HepG2 (cell line): ENCODE data around the gene WDR82. TPM values are rescaled to one million over a fixed set of nuclear protein-coding genes. Genes with fewer than 3 reads are reported as not detected.

Experiments
- DMTF1 ChIP-seq: sonication (generic); formaldehyde crosslinking; IDR thresholded peaks from 2 replicates; pipeline ENCODE4 v1.4.0; 2020; ENCODE audit warnings: mild to moderate bottlenecking, missing genetic modification reagents
- HNF4A ChIP-seq: sonication (generic); formaldehyde crosslinking; IDR thresholded peaks from 2 replicates; pipeline ENCODE4 v1.4.0; 2020; ENCODE audit warnings: missing genetic modification reagents
- KDM5A ChIP-seq: fragments of 200-600 bp; sonication (generic); IDR thresholded peaks from 2 replicates; pipeline ENCODE4 v1.7.0; 2018; ENCODE audit warnings: antibody characterized with exemption, mild to moderate bottlenecking, low read length, borderline replicate concordance
- LCORL ChIP-seq, 2 experiments: fragments of 450-650 bp in 1 of 2; sonication (generic) in 1 of 2; formaldehyde crosslinking in 1 of 2; IDR thresholded peaks; 2 replicates each; pipeline versions ENCODE4 v1.5.0 to v1.6.1; 2017 to 2020; ENCODE audit warnings: antibody characterized with exemption in 1 of 2, missing genetic modification reagents in 1 of 2
- RAD21 ChIP-seq: fragments of 450-650 bp; formaldehyde crosslinking; IDR thresholded peaks from 2 replicates; pipeline ENCODE4 v1.5.0; 2020; ENCODE audit warnings: mild to moderate bottlenecking
- RARG ChIP-seq: sonication (generic); formaldehyde crosslinking; IDR thresholded peaks from 2 replicates; pipeline ENCODE4 v1.4.0; 2020; ENCODE audit warnings: low read depth, mild to moderate bottlenecking, missing genetic modification reagents
- RXRA ChIP-seq: sonication (generic); formaldehyde crosslinking; IDR thresholded peaks from 2 replicates; pipeline ENCODE4 v1.5.1; 2020; ENCODE audit warnings: missing genetic modification reagents
- SP2 ChIP-seq: sonication (generic); formaldehyde crosslinking; IDR thresholded peaks from 2 replicates; pipeline ENCODE4 v1.5.1; 2020; ENCODE audit warnings: mild to moderate bottlenecking, missing genetic modification reagents
- ZFP41 ChIP-seq: sonication (generic); formaldehyde crosslinking; IDR thresholded peaks from 2 replicates; pipeline ENCODE4 v1.4.0; 2020; ENCODE audit warnings: mild to moderate bottlenecking, missing genetic modification reagents, borderline replicate concordance
- ZNF496 ChIP-seq: sonication (generic); formaldehyde crosslinking; IDR thresholded peaks from 2 replicates; pipeline ENCODE4 v1.8.1; 2023; ENCODE audit warnings: mild to moderate bottlenecking, moderate library complexity, missing genetic modification reagents; ENCODE audit not compliant: insufficient replicate concordance
- ZNF607 ChIP-seq: sonication (generic); formaldehyde crosslinking; IDR thresholded peaks from 2 replicates; pipeline ENCODE4 v1.5.1; 2020; ENCODE audit warnings: missing genetic modification reagents, mild to moderate bottlenecking, borderline replicate concordance
- polyA plus RNA-seq, 8 experiments: library from polyadenylated mRNA; depleted of rRNA in 3 of 8; stranded (reverse) in 7 of 8; unstranded in 1 of 8; fragments of >200 nt; fragmentation: Illumina TruSeq in 4 of 8; extraction: Trizol in 4 of 8; gene quantifications; 2 replicates each; pipeline versions ENCODE4 v1.2.1 to v1.2.3, GENCODE V29; 2011 to 2016; ENCODE audit warnings: low read depth in 4 of 8, missing spikeins in 1 of 8, mixed read lengths in 1 of 8; ENCODE audit not compliant: insufficient read depth in 1 of 8
- total RNA-seq, 5 experiments: library from RNA; depleted of rRNA; stranded (reverse); fragments of >200 nt; fragmentation: Illumina TruSeq; extraction: Trizol; gene quantifications; 2 replicates each; pipeline ENCODE4 v1.2.3, GENCODE V29; 2016; ENCODE audit warnings: low read depth in 1 of 5
- TF ChIP-seq, protein P1 (sequence below): sonication (generic); formaldehyde crosslinking; IDR thresholded peaks from 2 replicates; pipeline ENCODE4 v1.4.0; 2020; ENCODE audit warnings: missing genetic modification reagents
- TF ChIP-seq, protein P2 (sequence below): sonication (generic); formaldehyde crosslinking; IDR thresholded peaks from 2 replicates; pipeline ENCODE4 v1.9.0; 2021; ENCODE audit warnings: mild to moderate bottlenecking, missing genetic modification reagents

The WDR82 gene
- total and polyA plus RNA-seq, 2 of the 13 experiments (the other 11 are each of a cell fraction or from before 2014, with no cell fraction given): 39.1 to 59.5 TPM

- TF ChIP-seq DMTF1 (CRISPR knock-in tag) (no peak), RARG (CRISPR knock-in tag) (no peak), ZFP41 (CRISPR knock-in tag) (no peak), ZNF607 (CRISPR knock-in tag) (no peak), RAD21 (CRISPR knock-in tag) (no peak), RXRA (peak; percentile 41; the same call in 1 of the 2 replicates), HNF4A (CRISPR knock-in tag) (peak; percentile 63), SP2 (no peak), ZNF496 (CRISPR knock-in tag) (no peak), KDM5A (no peak), LCORL (IDR thresholded peaks at IDR 0.05) (no peak), LCORL (CRISPR knock-in tag; IDR thresholded peaks at IDR 0.05) (0 out of 2 replicates have a peak, but pooled peaks have one; percentile 26)
- TF ChIP-seq, protein P1, sequence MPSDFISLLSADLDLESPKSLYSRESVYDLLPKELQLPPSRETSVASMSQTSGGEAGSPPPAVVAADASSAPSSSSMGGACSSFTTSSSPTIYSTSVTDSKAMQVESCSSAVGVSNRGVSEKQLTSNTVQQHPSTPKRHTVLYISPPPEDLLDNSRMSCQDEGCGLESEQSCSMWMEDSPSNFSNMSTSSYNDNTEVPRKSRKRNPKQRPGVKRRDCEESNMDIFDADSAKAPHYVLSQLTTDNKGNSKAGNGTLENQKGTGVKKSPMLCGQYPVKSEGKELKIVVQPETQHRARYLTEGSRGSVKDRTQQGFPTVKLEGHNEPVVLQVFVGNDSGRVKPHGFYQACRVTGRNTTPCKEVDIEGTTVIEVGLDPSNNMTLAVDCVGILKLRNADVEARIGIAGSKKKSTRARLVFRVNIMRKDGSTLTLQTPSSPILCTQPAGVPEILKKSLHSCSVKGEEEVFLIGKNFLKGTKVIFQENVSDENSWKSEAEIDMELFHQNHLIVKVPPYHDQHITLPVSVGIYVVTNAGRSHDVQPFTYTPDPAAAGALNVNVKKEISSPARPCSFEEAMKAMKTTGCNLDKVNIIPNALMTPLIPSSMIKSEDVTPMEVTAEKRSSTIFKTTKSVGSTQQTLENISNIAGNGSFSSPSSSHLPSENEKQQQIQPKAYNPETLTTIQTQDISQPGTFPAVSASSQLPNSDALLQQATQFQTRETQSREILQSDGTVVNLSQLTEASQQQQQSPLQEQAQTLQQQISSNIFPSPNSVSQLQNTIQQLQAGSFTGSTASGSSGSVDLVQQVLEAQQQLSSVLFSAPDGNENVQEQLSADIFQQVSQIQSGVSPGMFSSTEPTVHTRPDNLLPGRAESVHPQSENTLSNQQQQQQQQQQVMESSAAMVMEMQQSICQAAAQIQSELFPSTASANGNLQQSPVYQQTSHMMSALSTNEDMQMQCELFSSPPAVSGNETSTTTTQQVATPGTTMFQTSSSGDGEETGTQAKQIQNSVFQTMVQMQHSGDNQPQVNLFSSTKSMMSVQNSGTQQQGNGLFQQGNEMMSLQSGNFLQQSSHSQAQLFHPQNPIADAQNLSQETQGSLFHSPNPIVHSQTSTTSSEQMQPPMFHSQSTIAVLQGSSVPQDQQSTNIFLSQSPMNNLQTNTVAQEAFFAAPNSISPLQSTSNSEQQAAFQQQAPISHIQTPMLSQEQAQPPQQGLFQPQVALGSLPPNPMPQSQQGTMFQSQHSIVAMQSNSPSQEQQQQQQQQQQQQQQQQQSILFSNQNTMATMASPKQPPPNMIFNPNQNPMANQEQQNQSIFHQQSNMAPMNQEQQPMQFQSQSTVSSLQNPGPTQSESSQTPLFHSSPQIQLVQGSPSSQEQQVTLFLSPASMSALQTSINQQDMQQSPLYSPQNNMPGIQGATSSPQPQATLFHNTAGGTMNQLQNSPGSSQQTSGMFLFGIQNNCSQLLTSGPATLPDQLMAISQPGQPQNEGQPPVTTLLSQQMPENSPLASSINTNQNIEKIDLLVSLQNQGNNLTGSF (CRISPR knock-in tag): no peak
- TF ChIP-seq, protein P2, sequence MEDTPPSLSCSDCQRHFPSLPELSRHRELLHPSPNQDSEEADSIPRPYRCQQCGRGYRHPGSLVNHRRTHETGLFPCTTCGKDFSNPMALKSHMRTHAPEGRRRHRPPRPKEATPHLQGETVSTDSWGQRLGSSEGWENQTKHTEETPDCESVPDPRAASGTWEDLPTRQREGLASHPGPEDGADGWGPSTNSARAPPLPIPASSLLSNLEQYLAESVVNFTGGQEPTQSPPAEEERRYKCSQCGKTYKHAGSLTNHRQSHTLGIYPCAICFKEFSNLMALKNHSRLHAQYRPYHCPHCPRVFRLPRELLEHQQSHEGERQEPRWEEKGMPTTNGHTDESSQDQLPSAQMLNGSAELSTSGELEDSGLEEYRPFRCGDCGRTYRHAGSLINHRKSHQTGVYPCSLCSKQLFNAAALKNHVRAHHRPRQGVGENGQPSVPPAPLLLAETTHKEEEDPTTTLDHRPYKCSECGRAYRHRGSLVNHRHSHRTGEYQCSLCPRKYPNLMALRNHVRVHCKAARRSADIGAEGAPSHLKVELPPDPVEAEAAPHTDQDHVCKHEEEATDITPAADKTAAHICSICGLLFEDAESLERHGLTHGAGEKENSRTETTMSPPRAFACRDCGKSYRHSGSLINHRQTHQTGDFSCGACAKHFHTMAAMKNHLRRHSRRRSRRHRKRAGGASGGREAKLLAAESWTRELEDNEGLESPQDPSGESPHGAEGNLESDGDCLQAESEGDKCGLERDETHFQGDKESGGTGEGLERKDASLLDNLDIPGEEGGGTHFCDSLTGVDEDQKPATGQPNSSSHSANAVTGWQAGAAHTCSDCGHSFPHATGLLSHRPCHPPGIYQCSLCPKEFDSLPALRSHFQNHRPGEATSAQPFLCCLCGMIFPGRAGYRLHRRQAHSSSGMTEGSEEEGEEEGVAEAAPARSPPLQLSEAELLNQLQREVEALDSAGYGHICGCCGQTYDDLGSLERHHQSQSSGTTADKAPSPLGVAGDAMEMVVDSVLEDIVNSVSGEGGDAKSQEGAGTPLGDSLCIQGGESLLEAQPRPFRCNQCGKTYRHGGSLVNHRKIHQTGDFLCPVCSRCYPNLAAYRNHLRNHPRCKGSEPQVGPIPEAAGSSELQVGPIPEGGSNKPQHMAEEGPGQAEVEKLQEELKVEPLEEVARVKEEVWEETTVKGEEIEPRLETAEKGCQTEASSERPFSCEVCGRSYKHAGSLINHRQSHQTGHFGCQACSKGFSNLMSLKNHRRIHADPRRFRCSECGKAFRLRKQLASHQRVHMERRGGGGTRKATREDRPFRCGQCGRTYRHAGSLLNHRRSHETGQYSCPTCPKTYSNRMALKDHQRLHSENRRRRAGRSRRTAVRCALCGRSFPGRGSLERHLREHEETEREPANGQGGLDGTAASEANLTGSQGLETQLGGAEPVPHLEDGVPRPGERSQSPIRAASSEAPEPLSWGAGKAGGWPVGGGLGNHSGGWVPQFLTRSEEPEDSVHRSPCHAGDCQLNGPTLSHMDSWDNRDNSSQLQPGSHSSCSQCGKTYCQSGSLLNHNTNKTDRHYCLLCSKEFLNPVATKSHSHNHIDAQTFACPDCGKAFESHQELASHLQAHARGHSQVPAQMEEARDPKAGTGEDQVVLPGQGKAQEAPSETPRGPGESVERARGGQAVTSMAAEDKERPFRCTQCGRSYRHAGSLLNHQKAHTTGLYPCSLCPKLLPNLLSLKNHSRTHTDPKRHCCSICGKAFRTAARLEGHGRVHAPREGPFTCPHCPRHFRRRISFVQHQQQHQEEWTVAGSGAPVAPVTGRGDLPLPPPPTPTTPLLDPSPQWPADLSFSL (CRISPR knock-in tag): 0 out of 2 replicates have a peak, but pooled peaks have one; percentile 12
Observed at GRCh38 chr3:52281981-52282801, 3.7 kb upstream of the WDR82 start (continued).
